ENCODE data around the gene DNAJC30. TPM values are rescaled to one million over a fixed set of nuclear protein-coding genes. Genes with fewer than 3 reads are reported as not detected.

The DNAJC30 gene
- polyA plus RNA-seq (2012; rRNA removed) = 10.6 and 11.0 TPM in 2 replicates
- 8.0 and 10.5 TPM in 2 replicates for polyA plus RNA-seq (2012; cell fraction: cytosol; rRNA removed)
- polyA plus RNA-seq (2012; cell fraction: nucleus; rRNA removed) = 7.5 and 8.0 TPM in 2 replicates

- peaks cover 14 to 29% of the 10 kb centered on the region in 2 experiments for H3K36me3 ChIP-seq (replicated peaks in 1 of 2; ENCODE audit: control insufficient read depth in 1 of 2, insufficient read depth in 2 of 2, low read length in 1 of 2)
- peak; percentile 100 for DNase-seq
- H3K4me1 ChIP-seq (ENCODE audit: control insufficient read depth in 1 of 2, insufficient read depth in 2 of 2, low read depth in 1 of 2, low read length in 1 of 2) = peaks cover 19 to 20% of the 10 kb centered on the region in 2 experiments; a peak in 3 of 4 replicates
- peak within 1 kb of the TSS; percentile 87 for H2AFZ ChIP-seq (ENCODE audit: low read depth)
- peak within 1 kb of the TSS; percentile 87 for H3K9ac ChIP-seq
- no peaks in the 10 kb centered on the region for H3K9me3 ChIP-seq
- H3K79me2 ChIP-seq (ENCODE audit: insufficient read depth) = peaks cover 96% of the 10 kb centered on the region
- ChIA-PET POLR2A (interaction anchor here (1.0 kb wide), 1 partner anchor 22 kb away, joined by 4 read pairs; no protein-coding TSS in a partner anchor), CTCF (interaction anchor here (1.0 to 2.6 kb wide), 2 partner anchors 19 to 76 kb away, joined by 3 to 9 read pairs; no protein-coding TSS in a partner anchor)
- peak within 1 kb of the TSS; percentile 98 for H3K4me2 ChIP-seq
- no peaks in the 10 kb centered on the region for H4K20me1 ChIP-seq (ENCODE audit: insufficient read depth)
- H3K9me2 ChIP-seq = no peaks in the 10 kb centered on the region
- peak within 1 kb of the TSS; percentile 67; a peak in 3 of 4 replicates for H3K27ac ChIP-seq (ENCODE audit: low read depth in 2 of 2, low read length in 1 of 2)
- under 1% methylated on average over 51 of the region's 68 CpGs for WGBS (ENCODE audit: low lambda C conversion rate)
- peak within 1 kb of the TSS; percentile 79 to 90 for H3K4me3 ChIP-seq (ENCODE audit: low read depth in 2 of 2, low read length in 1 of 2)
- H3F3A ChIP-seq (replicated peaks; ENCODE audit: insufficient read depth) = no peaks in the 10 kb centered on the region
- H3K27me3 ChIP-seq (ENCODE audit: insufficient read depth) = no peaks in the 10 kb centered on the region
- TF ChIP-seq RXRA (IDR thresholded peaks at IDR 0.05; ENCODE audit: borderline replicate concordance, low read depth) (no peak), TCF12 (IDR thresholded peaks at IDR 0.05) (no peak; the same call in 1 of the 2 replicates), FOXM1 (IDR thresholded peaks at IDR 0.05; ENCODE audit: low read depth) (no peak), MAX (IDR thresholded peaks at IDR 0.05; ENCODE audit: low read depth) (peak; percentile 95; the same call in 1 of the 2 replicates), PBX3 (IDR thresholded peaks at IDR 0.05) (peak; percentile 52; the same call in 1 of the 2 replicates), JUND (IDR thresholded peaks at IDR 0.05) (no peak), USF1 (IDR thresholded peaks at IDR 0.05; ENCODE audit: borderline replicate concordance, low read depth) (no peak), EZH2phosphoT487 (IDR thresholded peaks at IDR 0.05; ENCODE audit: borderline replicate concordance, low read depth) (no peak), REST (IDR thresholded peaks at IDR 0.05; ENCODE audit: low read depth, low read length) (no peak; the same call in 1 of the 2 replicates), MXI1 (IDR thresholded peaks at IDR 0.05; ENCODE audit: low read depth, low read length) (peak; percentile 99), FOSL2 (IDR thresholded peaks at IDR 0.05; ENCODE audit: borderline replicate concordance, low read depth) (no peak; the same call in 1 of the 2 replicates), NFIC (IDR thresholded peaks at IDR 0.05; ENCODE audit: borderline replicate concordance) (no peak), FOXJ3 (CRISPR knock-in tag; IDR thresholded peaks at IDR 0.05) (0 out of 2 replicates have a peak, but pooled peaks have one; percentile 37), MEF2A (IDR thresholded peaks at IDR 0.05; ENCODE audit: borderline replicate concordance, low read depth) (no peak), GATA2 (CRISPR knock-in tag; IDR thresholded peaks at IDR 0.05) (no peak; the same call in 1 of the 2 replicates), POLR2AphosphoS5 (IDR thresholded peaks at IDR 0.05; ENCODE audit: low read depth, low read length) (peak; percentile 96), GABPA (IDR thresholded peaks at IDR 0.05; ENCODE audit: low read depth) (peak; percentile 50; the same call in 1 of the 2 replicates), SIN3A (IDR thresholded peaks at IDR 0.05; ENCODE audit: borderline replicate concordance, low read depth, low read length) (peak; percentile 98), RFX5 (IDR thresholded peaks at IDR 0.05; ENCODE audit: low read length) (peak; percentile 58; the same call in 1 of the 2 replicates), IRF3 (IDR thresholded peaks at IDR 0.05; ENCODE audit: low read depth, low read length) (peak; percentile 41; the same call in 1 of the 2 replicates), CHD2 (IDR thresholded peaks at IDR 0.05; ENCODE audit: low read length, partially characterized antibody) (peak; percentile 86), TAF1 (IDR thresholded peaks at IDR 0.05; ENCODE audit: borderline replicate concordance, low read depth, low read length) (peak; percentile 96), TEAD4 (IDR thresholded peaks at IDR 0.05; ENCODE audit: borderline replicate concordance, insufficient read depth) (0 out of 2 replicates have a peak, but pooled peaks have one; percentile 15)
Measured at GRCh38 chr7:73683056-73683787, at the start of gene DNAJC30, which contains the start of gene BUD23. DNAJC30 (minus strand) TSS chr7:73683453; CDS start chr7:73683423, 30 bp downstream. BUD23 (plus strand) TSS chr7:73683597; CDS start chr7:73683626, 29 bp downstream.

Data from SK-N-SH (cell line).